ENCODE data around the gene SDCCAG8.

DNA sequence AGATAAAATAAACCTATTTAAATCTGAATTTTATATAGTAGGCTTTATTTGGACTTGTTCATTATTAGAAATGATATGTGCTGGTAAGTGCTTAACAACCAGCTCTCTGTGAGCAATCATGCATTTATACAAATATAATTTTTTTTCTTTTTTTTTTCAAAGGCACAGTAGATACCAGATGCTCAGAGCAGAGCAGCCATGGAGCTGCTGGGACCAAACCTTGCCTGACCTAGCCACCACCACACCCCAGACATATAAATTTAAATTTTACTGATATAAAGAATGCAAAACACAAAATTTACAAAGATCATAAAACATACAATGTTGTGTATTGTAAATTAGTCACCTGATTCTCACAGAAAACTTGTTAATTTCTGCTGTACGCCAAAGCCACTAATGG, 290.6 kb downstream of the SDCCAG8 start:
- no peak for TF ChIP-seq POLR2A (IDR thresholded peaks at IDR 0.05)
- TF ChIP-seq, protein P1, sequence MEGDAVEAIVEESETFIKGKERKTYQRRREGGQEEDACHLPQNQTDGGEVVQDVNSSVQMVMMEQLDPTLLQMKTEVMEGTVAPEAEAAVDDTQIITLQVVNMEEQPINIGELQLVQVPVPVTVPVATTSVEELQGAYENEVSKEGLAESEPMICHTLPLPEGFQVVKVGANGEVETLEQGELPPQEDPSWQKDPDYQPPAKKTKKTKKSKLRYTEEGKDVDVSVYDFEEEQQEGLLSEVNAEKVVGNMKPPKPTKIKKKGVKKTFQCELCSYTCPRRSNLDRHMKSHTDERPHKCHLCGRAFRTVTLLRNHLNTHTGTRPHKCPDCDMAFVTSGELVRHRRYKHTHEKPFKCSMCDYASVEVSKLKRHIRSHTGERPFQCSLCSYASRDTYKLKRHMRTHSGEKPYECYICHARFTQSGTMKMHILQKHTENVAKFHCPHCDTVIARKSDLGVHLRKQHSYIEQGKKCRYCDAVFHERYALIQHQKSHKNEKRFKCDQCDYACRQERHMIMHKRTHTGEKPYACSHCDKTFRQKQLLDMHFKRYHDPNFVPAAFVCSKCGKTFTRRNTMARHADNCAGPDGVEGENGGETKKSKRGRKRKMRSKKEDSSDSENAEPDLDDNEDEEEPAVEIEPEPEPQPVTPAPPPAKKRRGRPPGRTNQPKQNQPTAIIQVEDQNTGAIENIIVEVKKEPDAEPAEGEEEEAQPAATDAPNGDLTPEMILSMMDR (IDR thresholded peaks at IDR 0.05), result no peak

Data from esophagus squamous epithelium (tissue), 4 donors.